NCI-H1694 treated with DMSO at 0.1 percent for 48 hours (cell line): ENCODE results near the gene CD84.
"Not testable (repeated sequence)": the region's sequence is repeated elsewhere in the genome, so short reads cannot be mapped to it uniquely, and the experiment has no call there.

Experiments
- DNase-seq: peaks from one replicate; lab custom pipeline; 2025; lab: John Stamatoyannopoulos, UW

Gene CD84

GRCh38 chr1:160579216-160579701 is at the start of gene CD84:
Gene CD84 (minus strand): TSS chr1:160579496. CDS start chr1:160579437, 59 bp downstream.
- DNase-seq, result no peak

GRCh38 chr1:160628799-160629263 is 49.5 kb upstream of the CD84 start:
- no peak for DNase-seq

- DNase-seq, result not testable (repeated sequence)
These were observed 48.5 kb upstream of the CD84 start for GRCh38 chr1:160627677-160628289.

- no peak for DNase-seq
These were observed 47.4 kb upstream of the CD84 start for GRCh38 chr1:160626509-160627342.

GRCh38 chr1:160625725-160626498 is 46.6 kb upstream of the CD84 start:
- DNase-seq, result no peak

- no peak for DNase-seq
These were observed 46.0 kb upstream of the CD84 start for GRCh38 chr1:160625321-160625720.

- no peak for DNase-seq
These were observed 45.2 kb upstream of the CD84 start for GRCh38 chr1:160624464-160624863.

- no peak for DNase-seq
These were observed 44.6 kb upstream of the CD84 start for GRCh38 chr1:160623862-160624261.

GRCh38 chr1:160623227-160623633 is 43.9 kb upstream of the CD84 start:
- DNase-seq, result no peak

- no peak for DNase-seq
These were observed 43.4 kb upstream of the CD84 start for GRCh38 chr1:160622501-160623226.

- no peak for DNase-seq
These were observed 42.5 kb upstream of the CD84 start for GRCh38 chr1:160621633-160622413.

GRCh38 chr1:160620942-160621632 is 41.8 kb upstream of the CD84 start:
- no peak for DNase-seq

GRCh38 chr1:160619742-160620277 is 40.5 kb upstream of the CD84 start:
- DNase-seq, result no peak

GRCh38 chr1:160618763-160619274 is 39.5 kb upstream of the CD84 start:
- peak; percentile 98 for DNase-seq

GRCh38 chr1:160618327-160618726 is 39.0 kb upstream of the CD84 start:
- no peak for DNase-seq

GRCh38 chr1:160615660-160616059 is 36.4 kb upstream of the CD84 start:
- DNase-seq, result no peak

- DNase-seq, result no peak
These were observed 35.1 kb upstream of the CD84 start for GRCh38 chr1:160614410-160614809.

- DNase-seq, result no peak
These were observed 33.4 kb upstream of the CD84 start for GRCh38 chr1:160612613-160613218.

- DNase-seq, result no peak
These were observed 31.4 kb upstream of the CD84 start for GRCh38 chr1:160610569-160611242.
